NCI-H2029 treated with DMSO at 0.1 percent for 48 hours (cell line): Measurements from ENCODE around the gene CDC42SE2.
A peak's percentile ranks its signal among the peaks of the same experiment; 100 is the strongest.

ENCODE experiments used
- DNase-seq: peaks from one replicate; lab custom pipeline; 2025; lab: John Stamatoyannopoulos, UW

The CDC42SE2 gene, protein sequence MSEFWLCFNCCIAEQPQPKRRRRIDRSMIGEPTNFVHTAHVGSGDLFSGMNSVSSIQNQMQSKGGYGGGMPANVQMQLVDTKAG

DNA sequence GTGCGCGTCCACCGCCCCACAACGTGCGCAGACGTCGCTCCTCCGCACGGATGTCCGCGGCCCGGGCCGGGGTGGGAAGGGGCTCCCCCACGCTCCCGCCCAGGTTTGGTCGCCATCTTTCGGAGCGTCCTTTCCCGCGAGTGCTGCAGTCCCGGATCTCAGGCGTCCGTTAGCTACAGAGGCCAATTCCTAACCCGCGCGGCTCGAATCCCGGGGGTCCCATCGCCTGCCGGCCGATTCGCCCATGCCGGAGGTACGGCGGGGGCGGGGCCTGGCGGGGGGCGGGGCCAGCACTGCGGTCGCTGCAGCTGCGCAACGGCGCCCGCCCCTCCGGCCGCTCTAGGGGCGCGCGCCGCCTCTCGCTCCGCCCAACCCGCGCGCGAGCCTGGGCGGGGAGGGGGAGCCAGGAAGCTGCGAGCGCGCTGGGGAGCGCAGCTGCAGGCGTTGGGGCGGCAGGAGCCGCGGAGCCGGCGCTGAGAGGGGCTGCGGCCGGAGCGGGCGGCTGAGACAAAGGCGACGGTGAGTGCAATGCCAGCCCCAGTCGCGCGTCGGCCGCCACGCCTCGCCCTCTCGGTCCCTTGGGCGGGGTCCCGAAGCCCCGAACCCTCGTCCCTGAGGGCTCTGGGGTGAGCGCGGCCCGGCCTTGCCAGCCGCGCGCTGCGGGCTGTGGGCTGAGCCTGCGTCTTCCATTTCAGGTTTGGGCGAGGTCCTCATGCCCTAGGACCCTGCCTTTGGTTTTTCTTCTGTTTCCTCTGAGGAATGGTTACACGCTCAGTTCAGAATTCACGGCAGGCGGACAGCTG is at the start of gene CDC42SE2:
Gene CDC42SE2 (plus strand): TSS at position 406 of the 803 bp plus-strand sequence. CDS start 95,441 bp downstream, outside the sequence.
- peak; percentile 15 for DNase-seq

DNA sequence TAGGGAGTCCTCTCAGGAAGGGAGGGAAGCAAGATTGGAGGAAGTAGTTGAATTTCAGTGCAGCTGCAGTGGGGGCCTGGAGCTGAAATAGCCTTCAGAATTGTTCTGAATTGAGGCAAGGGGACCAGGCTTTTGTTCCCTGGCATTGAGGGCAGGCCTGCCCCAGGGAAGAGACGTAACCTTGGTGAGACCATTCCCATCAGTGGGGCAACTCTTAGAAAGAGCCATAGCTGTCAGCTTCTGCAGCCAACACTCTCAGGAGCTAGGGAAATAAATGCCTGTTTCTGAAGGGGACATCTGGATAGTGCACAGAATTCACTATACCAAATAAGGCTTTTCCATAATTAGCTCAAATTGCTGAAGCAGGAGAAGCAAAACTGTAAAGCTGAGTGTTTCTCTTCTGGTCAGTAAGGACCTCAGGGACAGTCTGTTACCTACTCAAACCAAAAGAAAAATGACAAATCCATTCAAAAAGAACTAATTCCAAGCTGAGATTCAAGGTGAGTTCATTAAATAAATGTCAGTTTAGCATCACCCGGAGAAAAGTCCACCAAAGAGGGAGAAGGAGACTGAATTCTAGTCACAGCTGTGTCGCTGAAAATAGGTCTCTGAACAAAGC is 49.1 kb upstream of the CDC42SE2 start:
- DNase-seq = no peak

DNA sequence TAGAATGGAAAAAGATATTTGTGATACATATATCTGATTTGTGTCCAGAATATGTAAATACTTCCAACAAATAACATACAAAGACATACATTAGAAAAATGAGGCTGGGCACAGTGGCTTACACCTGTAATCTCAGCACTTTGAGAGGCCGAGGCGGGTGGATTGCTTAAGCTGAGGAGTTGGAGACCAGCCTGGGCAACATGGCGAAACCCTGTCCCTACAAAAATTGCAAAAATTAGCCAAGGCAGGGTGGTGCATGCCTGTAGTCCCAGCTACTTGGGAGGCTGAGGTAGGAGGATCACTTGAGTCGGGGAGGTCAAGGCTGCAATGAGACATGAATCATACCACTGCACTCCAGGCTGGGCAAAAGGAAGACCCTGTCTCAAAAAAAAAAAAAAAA is 46.1 kb upstream of the CDC42SE2 start:
- DNase-seq = no peak

DNA sequence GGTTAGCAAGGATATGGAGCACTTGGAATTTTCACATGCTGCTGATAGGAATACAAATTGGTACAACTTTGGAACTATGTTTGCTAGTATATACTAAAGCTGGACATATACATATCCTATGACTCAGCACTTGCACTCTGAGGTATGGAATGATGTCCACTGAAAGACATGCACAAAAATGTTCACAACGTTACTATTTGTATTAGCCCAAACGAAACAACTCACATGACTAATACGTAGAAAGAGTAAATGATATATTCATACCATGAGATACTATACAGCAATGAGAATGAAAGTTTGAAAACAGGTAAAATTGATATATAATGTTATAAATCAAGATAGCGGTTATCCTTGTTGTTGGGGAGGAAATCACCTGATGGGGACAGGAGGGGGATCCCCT is 45.5 kb upstream of the CDC42SE2 start:
- DNase-seq = no peak

DNA sequence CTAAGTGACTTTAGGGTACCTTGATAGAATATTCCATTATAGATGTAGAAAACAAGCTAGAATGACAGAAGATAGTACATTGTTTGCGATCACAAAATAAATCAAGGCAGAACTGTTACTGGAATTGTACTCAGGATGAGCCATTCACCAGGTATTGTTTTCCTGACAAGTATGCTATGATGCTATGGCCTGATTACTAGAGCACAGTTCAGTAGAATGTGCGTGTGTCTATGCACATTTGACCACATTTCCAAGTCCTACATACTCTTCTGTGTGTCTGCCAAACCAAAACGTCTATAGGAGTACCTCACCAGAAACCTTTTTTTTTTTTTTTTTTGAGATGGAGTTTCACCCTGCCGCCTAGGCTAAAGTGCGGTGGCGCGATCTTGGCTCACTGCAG is 43.3 kb upstream of the CDC42SE2 start:
- no peak for DNase-seq

DNA sequence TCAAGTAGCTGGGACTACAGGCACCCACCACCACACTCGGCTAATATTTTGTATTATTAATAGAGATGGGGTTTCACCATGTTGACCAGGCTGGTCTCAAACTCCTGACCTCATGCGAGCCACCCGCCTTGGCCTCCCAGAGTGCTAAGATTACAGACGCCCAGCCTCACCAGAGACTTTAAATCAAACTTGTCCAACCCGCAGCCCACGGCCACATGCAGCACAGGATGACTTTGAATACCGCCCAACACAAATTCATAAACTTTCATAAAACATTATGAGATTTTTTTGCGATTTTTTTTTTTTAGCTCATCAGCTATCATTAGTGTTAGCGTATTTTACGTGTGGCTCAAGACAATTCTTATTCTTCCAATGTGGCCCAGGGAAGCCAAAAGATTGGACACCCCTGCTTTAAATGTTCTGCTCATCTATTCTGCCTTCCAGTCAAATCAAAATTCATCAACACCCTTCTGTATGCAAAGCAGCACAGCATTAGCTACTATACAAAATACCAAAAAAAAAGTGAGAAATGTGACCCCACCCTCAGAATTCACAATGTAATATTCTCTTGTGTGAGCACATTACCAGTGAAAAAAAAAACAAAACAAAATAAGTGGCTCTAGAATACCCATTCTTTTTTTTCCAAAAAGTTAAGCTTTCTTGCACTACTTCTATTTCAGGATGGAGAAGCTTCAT is 42.7 kb upstream of the CDC42SE2 start:
- DNase-seq = no peak

DNA sequence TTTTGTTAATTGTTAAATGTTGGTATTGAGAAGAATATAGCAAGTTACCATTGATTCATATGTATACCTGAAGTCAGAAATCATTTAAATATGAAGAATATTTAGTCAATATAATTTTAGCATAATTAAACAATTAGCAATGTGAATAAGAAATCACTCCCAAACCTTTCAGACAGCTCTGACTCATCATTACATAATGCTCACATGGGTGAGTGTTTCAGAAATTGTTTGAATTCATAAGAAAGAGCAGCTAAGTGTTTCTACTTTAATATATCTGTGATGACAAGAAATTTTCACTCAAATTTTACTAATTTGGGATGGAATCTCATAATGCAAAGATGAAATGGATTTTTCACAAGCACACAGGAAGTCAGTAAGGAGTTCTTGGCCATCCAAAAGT is 42.0 kb upstream of the CDC42SE2 start:
- no peak for DNase-seq

DNA sequence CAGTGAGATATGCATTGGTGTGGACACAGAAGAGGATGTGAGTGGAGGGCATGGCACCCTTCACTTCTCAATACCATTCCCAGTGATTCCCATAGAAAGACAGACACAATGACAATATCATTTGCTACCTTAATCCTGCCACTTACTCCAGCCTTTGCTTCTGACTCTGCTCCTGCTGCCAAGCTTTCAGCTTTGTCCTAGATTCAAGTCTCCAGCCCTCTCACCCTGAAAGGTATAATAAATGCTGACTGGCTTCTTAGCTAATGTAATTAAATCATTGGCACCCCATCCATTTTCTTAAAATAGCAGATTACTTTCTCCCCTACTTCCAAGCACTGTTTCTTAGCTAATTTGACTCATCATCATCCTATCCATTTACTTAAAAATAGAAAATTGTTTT is 41.1 kb upstream of the CDC42SE2 start:
- no peak for DNase-seq

DNA sequence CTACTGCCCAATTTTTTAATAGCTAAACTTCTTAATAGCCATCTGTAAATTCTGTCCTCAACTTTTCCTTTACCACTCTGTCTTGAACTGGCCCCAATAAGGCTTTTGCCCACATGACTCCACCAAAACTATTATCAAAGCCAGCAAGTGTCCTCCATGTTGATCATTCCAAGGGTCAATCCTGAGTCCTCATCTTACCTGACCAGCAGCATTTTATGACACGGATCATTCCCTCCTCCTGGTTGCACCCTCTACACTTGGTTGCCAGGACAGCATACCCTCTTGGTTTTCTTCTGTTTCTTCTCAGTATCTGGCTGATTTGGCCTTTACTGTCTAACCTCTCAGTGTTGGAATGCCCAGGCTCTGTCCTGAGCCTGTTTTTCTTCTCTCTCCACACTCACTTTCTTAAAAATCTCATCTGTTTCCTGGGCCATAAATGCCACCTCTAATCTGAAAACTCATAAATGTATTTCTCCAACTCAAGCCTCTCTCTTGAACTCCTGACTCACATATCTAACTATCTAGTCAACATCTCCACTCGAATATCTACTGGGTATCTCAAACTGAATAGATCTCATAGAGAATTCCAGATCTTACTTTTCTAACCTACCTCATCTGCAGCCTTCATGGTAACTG is 40.0 kb upstream of the CDC42SE2 start:
- no peak for DNase-seq

DNA sequence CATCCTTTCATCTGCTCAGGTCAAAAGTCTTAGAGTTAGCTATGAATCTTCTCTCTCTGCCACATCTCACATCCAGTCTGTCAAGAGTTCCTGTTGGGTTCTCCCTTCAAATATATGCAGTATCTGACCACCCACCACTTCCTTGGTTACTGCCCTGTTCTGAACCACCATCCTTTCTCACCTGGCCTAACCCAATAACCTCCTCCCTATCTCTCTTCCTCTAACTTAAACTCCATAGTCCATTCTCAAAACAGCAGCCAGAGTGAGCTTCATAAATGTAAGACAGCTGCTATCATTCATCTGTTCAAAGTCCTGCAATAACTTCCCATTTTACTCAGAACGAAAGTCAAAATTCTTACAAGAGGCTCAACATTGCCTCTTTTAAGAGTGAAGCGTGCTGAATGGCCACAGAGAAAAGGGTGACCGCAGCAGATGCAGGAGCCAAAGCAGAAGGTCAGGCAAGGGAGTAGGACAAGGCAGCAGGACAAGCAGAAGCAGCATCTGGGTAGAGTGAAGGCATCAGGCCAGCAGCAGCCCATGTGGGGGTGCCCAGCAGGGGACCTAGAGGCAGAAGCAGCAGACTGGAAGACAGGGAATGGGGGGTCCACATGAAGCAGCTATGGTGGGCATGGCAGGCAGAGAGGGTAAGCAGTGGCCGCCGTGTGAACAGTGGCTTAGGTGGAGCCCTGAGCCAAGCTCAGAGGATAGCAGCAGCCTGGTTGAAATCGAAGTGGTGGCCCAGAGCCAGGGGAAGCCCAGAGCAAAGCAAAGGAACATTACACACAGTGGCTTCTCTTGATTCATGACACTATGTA is 39.3 kb upstream of the CDC42SE2 start:
- no peak for DNase-seq

DNA sequence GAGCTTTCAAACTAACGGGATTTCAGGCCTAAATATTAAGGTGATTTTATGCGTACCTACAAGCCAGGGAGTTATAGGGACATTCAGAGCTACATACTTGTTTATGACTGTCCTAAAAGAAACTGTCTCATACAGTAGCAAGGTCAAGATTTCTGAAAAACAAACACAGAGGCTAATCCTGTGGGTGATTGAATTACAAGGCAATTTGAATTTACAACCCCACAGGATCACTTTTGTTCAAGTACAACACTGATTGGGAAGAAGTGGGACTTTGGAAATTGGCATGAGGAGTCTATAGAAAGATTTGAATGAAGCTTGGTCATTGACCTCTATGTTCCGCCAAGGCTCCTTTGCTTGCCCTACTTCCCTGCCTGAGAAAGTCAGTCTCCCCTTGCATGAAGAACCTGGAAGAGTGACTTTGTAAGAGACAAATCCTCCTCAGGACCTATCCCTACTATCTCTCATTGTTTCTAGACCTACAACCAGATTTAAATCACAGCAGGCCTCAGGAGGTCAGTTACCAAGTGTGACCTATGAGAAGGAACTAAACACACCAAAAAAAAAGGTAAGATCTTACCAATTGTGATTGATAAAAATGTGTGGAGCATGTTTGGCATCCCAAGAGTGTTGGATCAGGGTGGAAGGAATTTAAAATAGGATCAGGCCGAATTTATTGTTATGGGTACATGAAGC is 38.4 kb upstream of the CDC42SE2 start:
- no peak for DNase-seq

DNA sequence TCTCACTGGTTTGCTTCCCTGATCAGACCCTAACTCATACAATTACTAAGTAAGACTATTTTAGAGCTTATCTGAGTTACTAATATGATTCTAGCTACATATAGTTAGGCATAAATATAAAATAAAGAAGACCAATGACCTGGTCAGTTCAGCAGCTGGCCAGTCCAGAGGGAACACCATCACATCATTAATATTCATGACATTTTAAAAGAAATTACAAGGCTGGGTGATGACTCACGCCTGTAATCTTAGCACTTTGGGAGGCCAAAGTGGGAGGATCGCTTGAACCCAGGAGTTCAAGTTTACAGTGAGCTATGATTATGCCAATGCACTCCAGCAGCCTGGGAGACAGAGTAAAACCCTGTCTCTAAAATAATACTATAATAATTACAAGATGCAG is 37.0 kb upstream of the CDC42SE2 start:
- no peak for DNase-seq

DNA sequence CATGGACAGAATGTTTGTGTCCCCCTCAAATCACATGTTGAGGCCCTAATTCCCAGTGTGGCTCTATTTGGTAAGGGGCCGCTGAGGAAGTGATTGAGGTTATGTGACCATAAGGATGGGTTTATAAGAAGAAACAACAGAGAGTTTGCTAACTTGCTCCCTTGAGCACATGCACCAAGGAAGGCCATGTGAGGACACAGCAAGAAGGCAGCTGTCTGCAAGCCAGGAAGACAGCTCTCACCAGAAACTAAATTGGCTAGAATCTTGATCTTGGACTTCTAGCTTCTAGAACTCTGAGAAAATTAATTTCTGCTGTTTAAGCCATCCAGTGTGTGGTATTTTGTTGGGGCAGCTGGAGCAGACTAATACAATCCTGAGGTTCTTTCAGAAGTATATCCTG is 35.2 kb upstream of the CDC42SE2 start:
- no peak for DNase-seq

DNA sequence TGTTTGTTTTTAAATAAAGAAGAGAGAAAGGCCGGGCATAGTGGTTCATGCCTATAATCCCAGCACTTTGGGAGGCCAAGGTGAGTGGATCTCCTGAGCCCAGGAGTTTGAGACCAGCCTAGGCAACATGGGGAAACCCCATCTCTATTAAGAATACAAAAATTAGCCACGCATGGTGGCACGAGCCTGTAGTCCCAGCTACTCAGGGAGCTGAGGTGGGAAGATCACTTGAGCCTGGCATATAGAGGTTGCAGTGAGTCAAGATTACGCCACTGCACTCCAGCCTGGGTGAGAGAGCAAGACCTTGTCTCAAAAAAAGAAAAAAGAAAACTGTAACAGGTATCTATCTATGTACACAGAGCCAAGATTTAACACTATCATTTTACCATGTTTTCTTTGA is 34.2 kb upstream of the CDC42SE2 start:
- DNase-seq = no peak

DNA sequence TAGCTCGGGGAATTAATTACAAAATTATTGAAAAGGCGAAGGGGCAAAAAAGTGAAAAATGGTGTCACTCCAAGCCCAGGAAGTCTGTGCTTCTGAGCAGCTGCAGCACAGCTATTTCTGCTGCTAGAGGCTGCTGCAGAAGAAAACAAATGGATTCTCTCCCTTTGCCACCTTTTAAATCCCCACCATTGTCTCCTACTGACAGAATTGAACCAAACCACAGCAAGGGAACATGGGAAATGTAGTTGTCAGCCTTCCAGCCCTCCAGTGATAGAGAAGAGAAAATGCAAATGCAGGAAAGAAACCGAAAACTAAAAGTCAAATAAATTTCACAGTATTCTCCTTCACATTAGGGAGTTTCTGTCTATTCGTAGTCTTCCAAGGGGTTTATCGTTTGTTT is 33.4 kb upstream of the CDC42SE2 start:
- no peak for DNase-seq

DNA sequence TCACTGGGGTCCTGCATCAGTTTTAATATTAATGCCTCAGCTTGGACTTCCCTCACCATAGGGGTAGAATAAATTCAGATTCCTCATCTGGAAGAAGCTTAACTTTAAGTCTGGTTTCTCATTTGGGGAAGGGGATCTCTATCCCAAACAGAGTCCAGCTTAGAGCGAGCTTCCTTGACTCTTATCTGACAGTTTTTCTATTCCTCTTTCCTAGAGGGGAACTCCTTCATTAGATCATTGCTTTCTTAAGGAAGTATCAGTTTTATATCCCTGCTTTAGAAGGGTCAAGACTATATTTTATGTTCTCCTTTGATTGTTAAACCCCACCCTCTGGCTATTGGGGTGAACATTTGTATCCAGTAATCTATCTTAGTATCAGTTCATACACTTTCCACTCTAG is 24.2 kb upstream of the CDC42SE2 start:
- DNase-seq = no peak

DNA sequence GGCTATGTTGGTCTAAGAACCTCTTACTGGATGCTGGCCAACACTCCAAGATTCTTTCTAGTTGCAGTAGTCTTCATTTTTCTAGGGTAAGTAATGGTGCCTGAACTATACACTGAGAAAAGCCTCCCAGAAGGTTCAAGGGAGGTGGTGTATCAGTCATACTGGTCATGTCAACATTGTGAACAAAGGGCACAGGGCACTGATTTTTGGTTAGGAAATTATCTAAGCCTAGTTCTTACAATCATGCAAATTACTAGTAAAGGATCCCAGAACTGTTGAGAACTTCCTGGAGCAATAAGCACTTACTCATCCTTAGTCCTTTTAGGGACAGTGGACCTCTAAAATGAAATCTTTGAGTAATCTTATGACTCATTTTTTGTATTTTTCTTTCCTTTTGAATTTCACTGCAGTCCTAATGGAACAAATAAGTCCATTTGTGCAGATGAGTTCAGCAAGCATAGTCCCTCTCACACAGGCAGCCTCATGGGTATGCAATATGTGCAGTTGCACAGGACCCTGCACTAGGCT is 21.1 kb upstream of the CDC42SE2 start:
- no peak for DNase-seq

DNA sequence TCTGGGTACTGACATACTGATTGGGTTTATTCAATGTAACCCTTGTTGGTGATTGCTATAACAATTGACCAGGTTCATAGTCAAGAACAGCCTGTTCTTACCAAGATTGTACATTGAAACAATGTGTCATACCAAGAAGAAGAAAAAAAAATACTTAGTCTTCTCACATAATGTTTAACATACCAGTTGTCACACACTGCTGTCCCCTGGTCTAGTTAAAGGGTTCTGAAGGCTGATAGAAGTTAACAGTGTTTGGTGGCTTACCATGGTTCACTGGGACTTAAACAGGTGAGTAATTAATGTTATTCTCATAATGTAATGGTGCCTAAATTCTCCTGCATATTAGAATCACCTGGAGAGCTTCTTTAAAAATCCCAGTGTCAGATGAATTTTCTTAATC is 18.5 kb upstream of the CDC42SE2 start:
- DNase-seq = no peak

DNA sequence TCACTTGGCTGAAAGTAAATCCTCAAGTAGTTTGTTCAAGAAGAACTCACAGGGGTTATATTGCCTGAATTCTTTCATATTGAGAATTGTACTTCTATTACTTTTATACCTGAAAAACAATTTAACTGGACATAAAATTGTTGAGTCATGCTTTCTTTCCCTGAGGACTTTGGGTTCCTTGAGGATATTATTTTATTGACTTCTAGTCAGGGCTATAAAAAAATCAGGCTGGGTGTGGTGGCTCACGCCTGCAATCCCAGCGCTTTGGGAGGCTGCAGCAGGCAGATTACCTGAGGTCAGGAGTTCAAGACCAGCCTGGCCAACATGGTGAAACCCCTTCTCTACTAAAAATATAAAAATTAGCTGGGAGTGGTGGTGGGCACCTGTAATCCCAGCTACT is 17.9 kb upstream of the CDC42SE2 start:
- DNase-seq = no peak

DNA sequence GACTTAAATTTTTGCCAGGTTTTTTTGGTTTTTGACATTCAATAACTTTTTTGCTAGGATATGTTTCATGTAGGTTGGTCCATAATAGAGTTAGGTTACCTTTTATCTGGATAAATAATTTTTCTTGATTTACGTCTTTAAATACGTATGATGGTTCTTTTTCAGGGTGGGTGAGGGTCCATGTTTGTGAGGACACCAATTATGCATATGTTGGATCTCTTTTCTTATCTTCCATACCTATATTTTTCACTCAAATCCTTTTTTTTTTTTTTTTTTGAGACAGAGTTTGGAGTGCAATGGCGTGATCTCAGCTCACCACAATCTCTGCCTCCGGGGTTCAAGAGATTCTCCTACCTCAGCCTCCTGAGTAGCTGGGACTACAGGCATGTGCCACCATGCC is 17.3 kb upstream of the CDC42SE2 start:
- no peak for DNase-seq
